ENCODE results near the gene DEPDC4.

DNA sequence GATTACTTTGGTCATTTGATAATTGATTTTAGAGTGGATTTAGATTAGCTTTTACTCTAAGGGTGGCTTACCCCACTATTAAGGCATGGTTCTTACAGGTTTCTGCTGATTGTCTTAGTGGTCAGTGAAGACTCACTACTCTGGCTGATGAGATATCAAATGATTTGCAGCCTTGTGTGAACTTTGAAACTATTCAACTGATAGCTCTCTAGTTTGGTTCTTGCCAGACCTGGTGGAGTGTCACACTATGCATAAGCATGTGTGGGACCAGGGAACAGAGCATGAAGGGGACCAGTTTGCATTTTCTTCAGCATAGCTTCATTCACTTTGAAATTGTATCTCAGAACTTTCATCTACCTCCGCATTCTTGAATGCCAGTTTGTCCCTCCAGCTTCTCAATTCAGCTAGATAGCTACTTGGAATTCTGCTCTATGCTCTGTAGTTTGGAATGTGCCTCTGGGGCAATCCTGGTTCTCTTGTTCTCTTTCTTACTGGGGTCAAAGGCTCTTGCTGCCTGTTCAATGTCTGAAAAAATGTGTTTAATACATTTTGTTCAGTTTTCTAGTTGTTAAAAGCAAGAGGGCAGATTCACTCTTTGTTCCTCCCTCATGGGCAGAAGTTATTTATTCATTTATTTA lies 12.8 kb upstream of the DEPDC4 start:
- TF ChIP-seq, protein P1, sequence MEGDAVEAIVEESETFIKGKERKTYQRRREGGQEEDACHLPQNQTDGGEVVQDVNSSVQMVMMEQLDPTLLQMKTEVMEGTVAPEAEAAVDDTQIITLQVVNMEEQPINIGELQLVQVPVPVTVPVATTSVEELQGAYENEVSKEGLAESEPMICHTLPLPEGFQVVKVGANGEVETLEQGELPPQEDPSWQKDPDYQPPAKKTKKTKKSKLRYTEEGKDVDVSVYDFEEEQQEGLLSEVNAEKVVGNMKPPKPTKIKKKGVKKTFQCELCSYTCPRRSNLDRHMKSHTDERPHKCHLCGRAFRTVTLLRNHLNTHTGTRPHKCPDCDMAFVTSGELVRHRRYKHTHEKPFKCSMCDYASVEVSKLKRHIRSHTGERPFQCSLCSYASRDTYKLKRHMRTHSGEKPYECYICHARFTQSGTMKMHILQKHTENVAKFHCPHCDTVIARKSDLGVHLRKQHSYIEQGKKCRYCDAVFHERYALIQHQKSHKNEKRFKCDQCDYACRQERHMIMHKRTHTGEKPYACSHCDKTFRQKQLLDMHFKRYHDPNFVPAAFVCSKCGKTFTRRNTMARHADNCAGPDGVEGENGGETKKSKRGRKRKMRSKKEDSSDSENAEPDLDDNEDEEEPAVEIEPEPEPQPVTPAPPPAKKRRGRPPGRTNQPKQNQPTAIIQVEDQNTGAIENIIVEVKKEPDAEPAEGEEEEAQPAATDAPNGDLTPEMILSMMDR (conservative IDR thresholded peaks at IDR 0.05 in 1 of 2, IDR thresholded peaks at IDR 0.05 in 1 of 2; ENCODE audit: low read depth in 1 of 2, low read length in 2 of 2) = no peak
- no peak for TF ChIP-seq EZH2 (IDR thresholded peaks at IDR 0.05; ENCODE audit: low read length, missing control alignments)

Measured in fibroblast of lung (primary cell).